ENCODE measurements around the gene HDAC2. TPM values are rescaled to one million over a fixed set of nuclear protein-coding genes. Genes with fewer than 3 reads are reported as not detected.
"Not testable (repeated sequence)": the region's sequence is repeated elsewhere in the genome, so short reads cannot be mapped to it uniquely, and the experiment has no call there.

Gene HDAC2
- total RNA-seq, 2 donors from 2014 or later, result 71.6 to 85.9 TPM

DNA sequence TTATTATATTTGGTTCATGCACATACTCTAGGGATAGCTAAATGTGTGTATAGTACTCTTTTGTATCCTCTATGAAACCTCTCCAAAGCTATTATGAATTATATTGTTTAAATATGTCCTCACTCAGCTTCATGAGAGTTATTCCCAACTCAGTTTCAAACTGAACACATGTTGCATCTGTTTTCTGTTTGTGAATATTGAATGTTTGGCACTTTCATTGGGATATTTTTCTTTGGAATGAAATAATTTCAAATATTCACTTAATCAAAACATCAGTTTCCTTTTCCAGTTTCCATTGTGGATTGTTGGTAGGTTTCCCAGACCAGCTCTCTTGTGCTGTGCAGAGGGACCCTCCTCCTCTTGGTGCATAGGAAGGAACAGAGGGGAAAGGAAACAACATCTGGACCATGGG lies 46.6 kb downstream of the HDAC2 start:
- Mint-ChIP-seq H3K27ac (no peak overlapping the region), H3K4me3 (no peak overlapping the region), H3K4me1 (ENCODE audit: low read depth) (no peaks in the 10 kb centered on the region), H3K36me3 (ENCODE audit: insufficient read depth in 2 of 2) (peaks cover 0 to 1% of the 10 kb centered on the region in 2 donors), H3K27me3 (ENCODE audit: low read depth) (peaks cover 9% of the 10 kb centered on the region), H3K9me3 (peaks cover 1 to 4% of the 10 kb centered on the region in 2 donors)
- DNase-seq (no peak), ATAC-seq (replicated peaks in 1 of 2) (no peak)

DNA sequence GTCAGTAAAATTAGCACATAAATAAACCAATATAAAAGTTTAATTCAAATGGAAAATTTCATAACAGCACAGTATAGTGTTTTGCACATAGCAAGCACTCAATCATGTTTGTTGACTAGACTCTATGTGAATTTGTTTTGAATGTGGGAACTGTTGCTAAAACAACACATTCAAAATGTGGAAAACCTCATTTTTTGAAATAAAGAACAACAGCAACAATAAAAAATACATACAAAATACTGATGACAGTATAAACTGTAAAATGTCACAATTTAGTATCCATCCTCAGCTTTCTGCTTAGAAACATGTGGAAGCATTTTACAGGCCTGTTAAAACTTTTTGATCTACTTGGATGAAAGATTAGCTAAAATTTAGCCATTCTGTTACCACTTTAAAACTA lies 47.4 kb downstream of the HDAC2 start:
- peaks cover 0 to 2% of the 10 kb centered on the region in 2 donors for H3K9me3 Mint-ChIP-seq
- H3K4me3 Mint-ChIP-seq, result no peak overlapping the region
- no peak overlapping the region for H3K27ac Mint-ChIP-seq
- DNase-seq, result no peak
- ATAC-seq (replicated peaks in 1 of 2), result no peak
- no peaks in the 10 kb centered on the region for H3K4me1 Mint-ChIP-seq (ENCODE audit: low read depth)
- peaks cover 6% of the 10 kb centered on the region for H3K27me3 Mint-ChIP-seq (ENCODE audit: low read depth)
- H3K36me3 Mint-ChIP-seq (ENCODE audit: insufficient read depth in 2 of 2), result no peaks in the 10 kb centered on the region

GRCh38 chr6:113921299-113921904 lies 49.5 kb downstream of the HDAC2 start:
- Mint-ChIP-seq H3K4me3 (no peak overlapping the region), H3K27ac (no peak overlapping the region), H3K9me3 (no peaks in the 10 kb centered on the region), H3K4me1 (ENCODE audit: low read depth) (no peaks in the 10 kb centered on the region), H3K27me3 (ENCODE audit: low read depth) (no peaks in the 10 kb centered on the region), H3K36me3 (ENCODE audit: insufficient read depth in 2 of 2) (no peaks in the 10 kb centered on the region)
- ATAC-seq (replicated peaks in 1 of 2) (no peak), DNase-seq (no peak)

DNA sequence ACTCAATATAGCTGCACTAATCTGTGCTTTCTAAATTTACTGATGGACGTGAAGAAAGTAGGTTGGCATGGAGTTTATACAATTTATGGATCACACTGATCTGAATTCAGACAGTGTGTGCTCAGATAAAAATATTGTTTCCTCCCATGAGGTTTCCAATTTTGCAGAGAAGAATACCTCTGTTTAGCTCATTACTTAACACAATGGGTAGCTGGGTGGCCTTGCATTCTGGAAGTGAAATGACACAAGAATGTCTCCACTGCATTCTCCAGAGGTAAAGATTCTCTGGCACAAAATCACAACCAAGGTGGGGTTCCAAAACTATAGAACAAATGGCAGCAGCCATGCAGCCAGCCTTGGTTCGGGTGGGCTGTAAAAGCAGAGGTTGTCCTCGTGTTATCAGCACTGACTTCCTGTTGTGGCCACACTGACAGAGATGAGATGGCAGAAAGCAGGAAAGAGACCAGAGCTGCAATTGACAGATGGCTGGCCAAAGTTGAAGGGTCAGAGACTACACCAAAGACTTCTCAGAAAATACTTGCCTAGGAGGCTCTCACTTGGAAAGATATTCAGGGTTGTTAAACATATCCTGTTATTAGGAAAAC lies 50.2 kb downstream of the HDAC2 start:
- H3K9me3 Mint-ChIP-seq, result no peaks in the 10 kb centered on the region
- no peak overlapping the region for H3K27ac Mint-ChIP-seq

DNA sequence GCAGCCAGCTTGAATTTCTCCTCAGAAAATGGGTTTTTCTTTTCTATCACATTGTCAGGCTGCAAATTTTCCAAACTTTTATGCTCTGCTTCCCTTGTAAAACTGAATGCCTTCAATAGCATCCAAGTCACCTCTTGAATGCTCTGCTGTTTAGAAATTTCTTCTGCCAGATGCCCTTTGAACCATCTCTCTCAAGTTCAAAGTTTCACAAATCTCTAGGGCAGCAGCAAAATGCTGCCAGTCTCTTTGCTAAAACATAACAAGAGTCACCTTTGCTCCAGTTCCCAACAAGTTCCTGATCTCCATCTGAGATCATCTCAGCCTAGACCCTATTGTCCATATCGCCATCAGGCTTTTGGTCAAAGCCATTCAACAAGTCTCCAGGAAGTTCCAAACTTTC lies 60.7 kb downstream of the HDAC2 start:
- not testable (repeated sequence) for H3K27me3 Mint-ChIP-seq (ENCODE audit: low read depth); H3K4me3 Mint-ChIP-seq; DNase-seq; H3K9me3 Mint-ChIP-seq; H3K4me1 Mint-ChIP-seq (ENCODE audit: low read depth); ATAC-seq (replicated peaks in 1 of 2); H3K27ac Mint-ChIP-seq; H3K36me3 Mint-ChIP-seq (ENCODE audit: insufficient read depth in 2 of 2)

More for the DNA sequence above, 50.2 kb downstream of the HDAC2 start:
- no peaks in the 10 kb centered on the region for H3K4me1 Mint-ChIP-seq (ENCODE audit: low read depth)
- no peaks in the 10 kb centered on the region for H3K36me3 Mint-ChIP-seq (ENCODE audit: insufficient read depth in 2 of 2)
- H3K4me3 Mint-ChIP-seq, result no peak overlapping the region
- no peak for DNase-seq
- peak in 1 of 2 donors; percentile 32 for ATAC-seq (replicated peaks in 1 of 2)
- no peaks in the 10 kb centered on the region for H3K27me3 Mint-ChIP-seq (ENCODE audit: low read depth)

DNA sequence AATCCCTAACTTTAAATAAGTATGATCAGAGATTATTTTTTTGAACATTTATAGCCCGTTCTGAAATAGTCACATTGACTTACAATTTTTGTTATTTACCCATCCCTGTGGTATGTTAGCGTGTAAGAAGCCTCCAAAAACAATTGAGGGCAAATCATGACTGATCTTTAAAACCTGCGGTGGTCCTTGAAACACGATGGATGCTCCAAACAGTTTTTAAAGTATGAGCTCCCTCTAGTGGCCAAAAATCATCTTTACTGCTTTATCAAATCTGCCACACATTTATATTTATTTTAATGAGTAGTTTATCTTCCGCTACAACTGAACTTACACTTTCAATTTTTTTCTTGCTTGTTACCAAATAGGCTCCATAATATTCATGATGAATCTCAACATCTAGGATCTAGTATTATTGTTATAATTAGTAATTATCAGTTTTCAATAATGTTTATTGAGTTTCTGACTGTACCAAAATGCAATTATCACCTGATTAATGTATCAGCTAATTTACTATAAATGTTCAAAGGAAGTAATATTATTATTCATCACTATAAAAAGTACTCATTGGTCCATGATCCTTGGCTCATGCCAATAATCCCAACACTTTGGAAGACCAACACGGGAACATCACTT lies 61.6 kb downstream of the HDAC2 start:
- Mint-ChIP-seq H3K4me3 (no peak overlapping the region), H3K4me1 (ENCODE audit: low read depth) (no peaks in the 10 kb centered on the region), H3K36me3 (ENCODE audit: insufficient read depth in 2 of 2) (no peaks in the 10 kb centered on the region), H3K9me3 (no peaks in the 10 kb centered on the region), H3K27ac (no peak overlapping the region), H3K27me3 (ENCODE audit: low read depth) (peaks cover 7% of the 10 kb centered on the region)
- ATAC-seq (replicated peaks in 1 of 2), result peak in 1 of 2 donors; percentile 39
- DNase-seq, result no peak

DNA sequence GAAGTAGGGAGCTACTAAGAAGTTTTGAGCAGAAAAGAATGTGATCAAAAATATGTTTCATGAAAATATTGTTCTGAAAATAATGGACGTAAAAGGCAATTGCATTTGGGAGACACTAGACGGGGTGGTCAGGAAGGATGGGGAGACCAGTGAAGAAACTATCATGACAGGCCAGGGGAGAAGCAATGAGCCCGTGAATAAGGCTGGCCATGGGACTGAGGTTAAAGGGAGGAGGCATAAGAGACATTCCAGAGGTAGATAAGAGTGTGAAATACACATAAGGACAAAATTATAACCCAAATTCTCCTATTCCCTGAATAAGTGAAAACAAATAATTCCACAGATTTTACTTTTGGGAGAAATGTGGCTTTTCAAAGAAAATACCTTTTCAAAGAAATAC lies 62.1 kb downstream of the HDAC2 start:
- H3K9me3 Mint-ChIP-seq, result no peaks in the 10 kb centered on the region

GRCh38 chr6:113907102-113907815 lies 63.7 kb downstream of the HDAC2 start:
- Mint-ChIP-seq H3K27ac (no peak overlapping the region), H3K4me3 (no peak overlapping the region), H3K27me3 (ENCODE audit: low read depth) (peaks cover 7% of the 10 kb centered on the region), H3K4me1 (ENCODE audit: low read depth) (no peaks in the 10 kb centered on the region), H3K9me3 (no peaks in the 10 kb centered on the region), H3K36me3 (ENCODE audit: insufficient read depth in 2 of 2) (no peaks in the 10 kb centered on the region)
- no peak for ATAC-seq (replicated peaks in 1 of 2)
- DNase-seq, result no peak

More for the DNA sequence above, 62.1 kb downstream of the HDAC2 start:
- Mint-ChIP-seq H3K36me3 (ENCODE audit: insufficient read depth in 2 of 2) (no peaks in the 10 kb centered on the region), H3K27ac (no peak overlapping the region), H3K4me1 (ENCODE audit: low read depth) (no peaks in the 10 kb centered on the region), H3K27me3 (ENCODE audit: low read depth) (peaks cover 7% of the 10 kb centered on the region), H3K4me3 (no peak overlapping the region)
- DNase-seq (no peak), ATAC-seq (replicated peaks in 1 of 2) (no peak)

GRCh38 chr6:113903666-113904330 lies 67.2 kb downstream of the HDAC2 start:
- Mint-ChIP-seq H3K36me3 (ENCODE audit: insufficient read depth in 2 of 2) (no peaks in the 10 kb centered on the region), H3K4me1 (ENCODE audit: low read depth) (no peaks in the 10 kb centered on the region), H3K4me3 (no peak overlapping the region), H3K27me3 (ENCODE audit: low read depth) (peaks cover 14% of the 10 kb centered on the region), H3K9me3 (no peaks in the 10 kb centered on the region), H3K27ac (no peak overlapping the region)
- ATAC-seq (replicated peaks in 1 of 2), result no peak
- DNase-seq, result no peak

- Mint-ChIP-seq H3K27ac (no peak overlapping the region), H3K4me3 (no peak overlapping the region), H3K9me3 (no peaks in the 10 kb centered on the region), H3K27me3 (ENCODE audit: low read depth) (peaks cover 14% of the 10 kb centered on the region), H3K36me3 (ENCODE audit: insufficient read depth in 2 of 2) (no peaks in the 10 kb centered on the region), H3K4me1 (ENCODE audit: low read depth) (no peaks in the 10 kb centered on the region)
- DNase-seq, result no peak
- ATAC-seq (replicated peaks in 1 of 2), result no peak
Measured at GRCh38 chr6:113901482-113901881, 69.5 kb downstream of the HDAC2 start.

- H3K27me3 Mint-ChIP-seq (ENCODE audit: low read depth), result peaks cover 27% of the 10 kb centered on the region
- peaks cover 0 to 11% of the 10 kb centered on the region in 2 donors for H3K9me3 Mint-ChIP-seq
- no peak overlapping the region for H3K4me3 Mint-ChIP-seq
- DNase-seq, result no peak
- H3K27ac Mint-ChIP-seq, result peak overlapping the region; percentile 72
- H3K4me1 Mint-ChIP-seq (ENCODE audit: low read depth), result no peaks in the 10 kb centered on the region
- ATAC-seq (replicated peaks in 1 of 2), result no peak
- H3K36me3 Mint-ChIP-seq (ENCODE audit: insufficient read depth in 2 of 2), result peaks cover 0 to 2% of the 10 kb centered on the region in 2 donors
Measured at GRCh38 chr6:113894712-113895674, 76.0 kb downstream of the HDAC2 start.

- Mint-ChIP-seq H3K36me3 (ENCODE audit: insufficient read depth in 2 of 2) (peaks cover 0 to 2% of the 10 kb centered on the region in 2 donors), H3K4me3 (no peak overlapping the region), H3K4me1 (ENCODE audit: low read depth) (no peaks in the 10 kb centered on the region), H3K9me3 (peaks cover 0 to 11% of the 10 kb centered on the region in 2 donors), H3K27ac (no peak overlapping the region), H3K27me3 (ENCODE audit: low read depth) (peaks cover 21% of the 10 kb centered on the region)
- DNase-seq, result no peak
- no peak for ATAC-seq (replicated peaks in 1 of 2)
Measured at GRCh38 chr6:113893866-113894265, 77.1 kb downstream of the HDAC2 start.
